Activated naive CD8-positive, alpha-beta T cell treated with anti-CD3 and anti-CD28 coated beads for 36 hours (primary cell): ENCODE data around the gene SPATA1. TPM values are rescaled to one million over a fixed set of nuclear protein-coding genes. Genes with fewer than 3 reads are reported as not detected.

Experiments used
- DNase-seq: peaks from one replicate; pipeline ENCODE4 v3.0.0; 2021
- H3K27ac Mint-ChIP-seq: one replicate; pipeline ENCODE4 v1.8.0; 2022; ENCODE audit warnings: mild to moderate bottlenecking, moderate library complexity, mixed read lengths
- H3K27me3 Mint-ChIP-seq: one replicate; pipeline ENCODE4 v1.8.0; 2022; ENCODE audit warnings: mild to moderate bottlenecking, mixed read lengths
- H3K36me3 Mint-ChIP-seq: one replicate; pipeline ENCODE4 v1.8.0; 2021; ENCODE audit warnings: mild to moderate bottlenecking, mixed read lengths
- H3K4me1 Mint-ChIP-seq: one replicate; pipeline ENCODE4 v1.8.0; 2021; ENCODE audit warnings: mixed read lengths
- H3K4me3 Mint-ChIP-seq: one replicate; pipeline ENCODE4 v1.8.0; 2022; ENCODE audit warnings: mild to moderate bottlenecking, moderate library complexity, mixed read lengths
- H3K9me3 Mint-ChIP-seq: one replicate; pipeline ENCODE4 v1.8.0; 2022; ENCODE audit warnings: mixed read lengths
- total RNA-seq, 2 experiments: library from RNA; stranded (reverse); gene quantifications; one replicate each; pipeline ENCODE4 v1.2.3, GENCODE V29; 2021

Gene SPATA1
- total RNA-seq, 2 experiments from 2014 or later, result 1.0 to 1.5 TPM

GRCh38 chr1:84598418-84598817, 92.2 kb downstream of the SPATA1 start:
- Mint-ChIP-seq H3K4me1 (peaks cover 28% of the 10 kb centered on the region), H3K27me3 (no peaks in the 10 kb centered on the region), H3K27ac (no peak overlapping the region), H3K9me3 (no peaks in the 10 kb centered on the region), H3K4me3 (no peak overlapping the region), H3K36me3 (no peaks in the 10 kb centered on the region)
- DNase-seq, result no peak

- Mint-ChIP-seq H3K27ac (peak overlapping the region; percentile 83), H3K36me3 (peaks cover under 1% of the 10 kb centered on the region), H3K9me3 (peaks cover 2% of the 10 kb centered on the region), H3K4me1 (peaks cover 28% of the 10 kb centered on the region), H3K27me3 (no peaks in the 10 kb centered on the region), H3K4me3 (no peak overlapping the region)
- DNase-seq, result no peak
Measured at GRCh38 chr1:84598846-84599741, 92.9 kb downstream of the SPATA1 start.

- no peaks in the 10 kb centered on the region for H3K27me3 Mint-ChIP-seq
- DNase-seq, result no peak
- peaks cover 4% of the 10 kb centered on the region for H3K36me3 Mint-ChIP-seq
- H3K27ac Mint-ChIP-seq, result no peak overlapping the region
- H3K4me1 Mint-ChIP-seq, result peaks cover 28% of the 10 kb centered on the region
- H3K9me3 Mint-ChIP-seq, result peaks cover 16% of the 10 kb centered on the region
- no peak overlapping the region for H3K4me3 Mint-ChIP-seq
Measured at GRCh38 chr1:84600796-84601195, 94.6 kb downstream of the SPATA1 start.

GRCh38 chr1:84603223-84603622, 97.0 kb downstream of the SPATA1 start:
- no peak overlapping the region for H3K4me3 Mint-ChIP-seq
- H3K27me3 Mint-ChIP-seq, result no peaks in the 10 kb centered on the region
- peaks cover 24% of the 10 kb centered on the region for H3K9me3 Mint-ChIP-seq

GRCh38 chr1:84603941-84604830, 98.0 kb downstream of the SPATA1 start:
- H3K27me3 Mint-ChIP-seq, result no peaks in the 10 kb centered on the region
- H3K9me3 Mint-ChIP-seq, result peaks cover 24% of the 10 kb centered on the region
- no peak overlapping the region for H3K4me3 Mint-ChIP-seq
- DNase-seq, result no peak
- peaks cover 10% of the 10 kb centered on the region for H3K36me3 Mint-ChIP-seq
- no peak overlapping the region for H3K27ac Mint-ChIP-seq
- H3K4me1 Mint-ChIP-seq, result peaks cover 13% of the 10 kb centered on the region

More at GRCh38 chr1:84603223-84603622, 97.0 kb downstream of the SPATA1 start:
- Mint-ChIP-seq H3K4me1 (peaks cover 22% of the 10 kb centered on the region), H3K36me3 (peaks cover 10% of the 10 kb centered on the region), H3K27ac (no peak overlapping the region)
- DNase-seq, result no peak

- peaks cover 6% of the 10 kb centered on the region for H3K4me1 Mint-ChIP-seq
- no peak overlapping the region for H3K4me3 Mint-ChIP-seq
- H3K27me3 Mint-ChIP-seq, result no peaks in the 10 kb centered on the region
- DNase-seq, result no peak
- peaks cover 10% of the 10 kb centered on the region for H3K36me3 Mint-ChIP-seq
- peaks cover 24% of the 10 kb centered on the region for H3K9me3 Mint-ChIP-seq
- H3K27ac Mint-ChIP-seq, result no peak overlapping the region
Measured at GRCh38 chr1:84605157-84605556, 99.0 kb downstream of the SPATA1 start.

GRCh38 chr1:84606977-84607376, 100.8 kb downstream of the SPATA1 start:
- Mint-ChIP-seq H3K36me3 (peaks cover 15% of the 10 kb centered on the region), H3K9me3 (peaks cover 30% of the 10 kb centered on the region)
- no peak for DNase-seq

GRCh38 chr1:84611091-84611490, 104.9 kb downstream of the SPATA1 start:
- Mint-ChIP-seq H3K9me3 (peaks cover 28% of the 10 kb centered on the region), H3K4me1 (peaks cover 18% of the 10 kb centered on the region), H3K4me3 (peak overlapping the region; percentile 33), H3K27me3 (no peaks in the 10 kb centered on the region), H3K27ac (peak overlapping the region; percentile 85), H3K36me3 (peaks cover 12% of the 10 kb centered on the region)
- DNase-seq, result no peak

More at GRCh38 chr1:84606977-84607376, 100.8 kb downstream of the SPATA1 start:
- H3K27me3 Mint-ChIP-seq, result no peaks in the 10 kb centered on the region
- no peak overlapping the region for H3K4me3 Mint-ChIP-seq
- no peak overlapping the region for H3K27ac Mint-ChIP-seq
- H3K4me1 Mint-ChIP-seq, result peaks cover 8% of the 10 kb centered on the region

- peaks cover 18% of the 10 kb centered on the region for H3K4me1 Mint-ChIP-seq
Measured at GRCh38 chr1:84611796-84612195, 105.6 kb downstream of the SPATA1 start.

GRCh38 chr1:84613026-84613425, 106.8 kb downstream of the SPATA1 start:
- Mint-ChIP-seq H3K4me3 (no peak overlapping the region), H3K36me3 (peaks cover 8% of the 10 kb centered on the region), H3K27ac (no peak overlapping the region), H3K4me1 (peaks cover 18% of the 10 kb centered on the region), H3K9me3 (peaks cover 23% of the 10 kb centered on the region), H3K27me3 (no peaks in the 10 kb centered on the region)
- no peak for DNase-seq

More at GRCh38 chr1:84611796-84612195, 105.6 kb downstream of the SPATA1 start:
- H3K27ac Mint-ChIP-seq, result peak overlapping the region; percentile 85
- no peaks in the 10 kb centered on the region for H3K27me3 Mint-ChIP-seq
- H3K9me3 Mint-ChIP-seq, result peaks cover 23% of the 10 kb centered on the region
- peak overlapping the region; percentile 33 for H3K4me3 Mint-ChIP-seq
- H3K36me3 Mint-ChIP-seq, result peaks cover 8% of the 10 kb centered on the region
- no peak for DNase-seq

GRCh38 chr1:84613887-84614286, 107.7 kb downstream of the SPATA1 start:
- peaks cover 23% of the 10 kb centered on the region for H3K9me3 Mint-ChIP-seq
- H3K4me3 Mint-ChIP-seq, result no peak overlapping the region
- no peak for DNase-seq
- H3K4me1 Mint-ChIP-seq, result peaks cover 18% of the 10 kb centered on the region
- no peaks in the 10 kb centered on the region for H3K27me3 Mint-ChIP-seq
- H3K36me3 Mint-ChIP-seq, result peaks cover 8% of the 10 kb centered on the region
- no peak overlapping the region for H3K27ac Mint-ChIP-seq

- H3K27me3 Mint-ChIP-seq, result no peaks in the 10 kb centered on the region
- no peak for DNase-seq
- no peak overlapping the region for H3K27ac Mint-ChIP-seq
- H3K9me3 Mint-ChIP-seq, result peaks cover 22% of the 10 kb centered on the region
- H3K4me3 Mint-ChIP-seq, result no peak overlapping the region
- H3K36me3 Mint-ChIP-seq, result peaks cover 6% of the 10 kb centered on the region
- H3K4me1 Mint-ChIP-seq, result peaks cover 31% of the 10 kb centered on the region
Measured at GRCh38 chr1:84615790-84616189, 109.6 kb downstream of the SPATA1 start.
